NCI-H146 treated with DMSO at 0.1 percent for 48 hours (cell line): ENCODE results near the gene KCTD21.
"Not testable (repeated sequence)": the region's sequence is repeated elsewhere in the genome, so short reads cannot be mapped to it uniquely, and the experiment has no call there.

Source experiments
- DNase-seq: peaks from one replicate; lab custom pipeline; 2025; ENCODE audit not compliant: unreplicated experiment; lab: John Stamatoyannopoulos, UW

KCTD21 gene

GRCh38 chr11:78179459-78180071 lies 8.9 kb downstream of the KCTD21 start:
- DNase-seq, result no peak

GRCh38 chr11:78177216-78177615 lies 11.2 kb downstream of the KCTD21 start:
- DNase-seq, result no peak

- no peak for DNase-seq
These were observed 11.8 kb downstream of the KCTD21 start for GRCh38 chr11:78176605-78177141.

GRCh38 chr11:78175862-78176261 lies 12.6 kb downstream of the KCTD21 start:
- DNase-seq, result not testable (repeated sequence)

- no peak for DNase-seq
These were observed 16.5 kb downstream of the KCTD21 start for GRCh38 chr11:78171951-78172350.

- no peak for DNase-seq
These were observed 17.4 kb downstream of the KCTD21 start for GRCh38 chr11:78170874-78171549.

- DNase-seq, result no peak
These were observed 18.0 kb downstream of the KCTD21 start for GRCh38 chr11:78170413-78170812.

- no peak for DNase-seq
These were observed 19.6 kb downstream of the KCTD21 start for GRCh38 chr11:78168539-78169477.

- DNase-seq, result no peak
These were observed 21.5 kb downstream of the KCTD21 start for GRCh38 chr11:78166855-78167469.

GRCh38 chr11:78164471-78164870 lies 24.0 kb downstream of the KCTD21 start:
- DNase-seq, result no peak

GRCh38 chr11:78163828-78164227 lies 24.6 kb downstream of the KCTD21 start:
- DNase-seq, result no peak

GRCh38 chr11:78161962-78162371 lies 26.5 kb downstream of the KCTD21 start:
- no peak for DNase-seq

- DNase-seq, result no peak
These were observed 27.1 kb downstream of the KCTD21 start for GRCh38 chr11:78161346-78161745.

GRCh38 chr11:78160557-78160956 lies 27.9 kb downstream of the KCTD21 start:
- DNase-seq, result no peak

- DNase-seq, result no peak
These were observed 29.3 kb downstream of the KCTD21 start for GRCh38 chr11:78158987-78159652.

GRCh38 chr11:78156127-78156844 lies 32.1 kb downstream of the KCTD21 start:
- DNase-seq, result no peak

GRCh38 chr11:78151804-78152203 lies 36.6 kb downstream of the KCTD21 start:
- no peak for DNase-seq

GRCh38 chr11:78150754-78151153 lies 37.7 kb downstream of the KCTD21 start:
- DNase-seq, result no peak

GRCh38 chr11:78150346-78150745 lies 38.1 kb downstream of the KCTD21 start:
- DNase-seq, result no peak

- DNase-seq, result no peak
These were observed 38.8 kb downstream of the KCTD21 start for GRCh38 chr11:78149646-78150045.
